ENCODE measurements around the gene TACC2.

Gene TACC2

GRCh38 chr10:122113161-122113944, 124.4 kb downstream of the TACC2 start:
- H3K27ac ChIP-seq (ENCODE audit: low read depth, low read length, poor library complexity, severe bottlenecking): no peak overlapping the region
- no peak overlapping the region for H2AFZ ChIP-seq (ENCODE audit: low read length)
- H3K4me2 ChIP-seq (ENCODE audit: low read length): no peak overlapping the region

GRCh38 chr10:122113945-122114747, 125.2 kb downstream of the TACC2 start:
- no peak overlapping the region for H2AFZ ChIP-seq (ENCODE audit: low read length)
- no peak overlapping the region for H3K4me3 ChIP-seq (ENCODE audit: low read depth, low read length, poor library complexity, severe bottlenecking)
- no peak overlapping the region for H3K27ac ChIP-seq (ENCODE audit: low read depth, low read length, poor library complexity, severe bottlenecking)

More at GRCh38 chr10:122113161-122113944, 124.4 kb downstream of the TACC2 start:
- Histone ChIP-seq H4K20me1 (ENCODE audit: insufficient read depth, low read length) (no peaks in the 10 kb centered on the region), H3K4me1 (ENCODE audit: insufficient read depth, low read length, severe bottlenecking) (no peaks in the 10 kb centered on the region), H3K36me3 (ENCODE audit: insufficient read depth, low read length) (no peaks in the 10 kb centered on the region), H3K9me2 (ENCODE audit: low read depth, low read length) (no peaks in the 10 kb centered on the region), H3K4me3 (ENCODE audit: low read depth, low read length, poor library complexity, severe bottlenecking) (no peak overlapping the region), H3K9me3 (ENCODE audit: low read length) (no peaks in the 10 kb centered on the region), H3K9ac (ENCODE audit: low read length) (no peak overlapping the region), H3F3A (ENCODE audit: insufficient read depth, low read length) (no peaks in the 10 kb centered on the region), H3K27me3 (ENCODE audit: insufficient read depth, low read length) (no peaks in the 10 kb centered on the region; the same call in 1 of the 2 replicates), H3K79me2 (ENCODE audit: insufficient read depth, low read length) (no peaks in the 10 kb centered on the region)
- TF ChIP-seq EZH2 (IDR thresholded peaks at IDR 0.05; ENCODE audit: borderline replicate concordance, low read length) (no peak), CTCF (IDR thresholded peaks at IDR 0.05; ENCODE audit: low read length) (no peak)

DNA sequence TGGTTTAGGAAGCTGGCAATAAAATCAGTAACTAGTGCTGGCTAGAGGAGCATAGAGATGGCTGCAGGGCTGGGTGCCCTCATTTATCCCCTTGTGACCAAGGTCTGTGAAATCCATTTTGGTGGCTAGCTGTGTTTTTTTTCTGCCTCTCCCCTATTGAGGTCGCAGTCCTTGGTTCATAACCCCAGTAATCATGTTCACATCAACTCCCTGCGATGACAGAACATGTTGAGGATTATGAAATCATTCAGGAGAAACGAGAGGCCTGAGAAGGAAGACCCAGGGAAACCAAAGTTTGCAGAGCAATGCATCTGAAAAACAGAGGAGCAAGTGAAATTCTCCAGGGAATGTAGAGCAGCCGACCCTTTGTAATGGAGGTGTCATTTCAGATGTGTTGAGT, 126.9 kb downstream of the TACC2 start:
- Histone ChIP-seq H3K9me3 (ENCODE audit: low read length) (no peaks in the 10 kb centered on the region), H3K27ac (ENCODE audit: low read depth, low read length, poor library complexity, severe bottlenecking) (no peak overlapping the region), H3K4me1 (ENCODE audit: insufficient read depth, low read length, severe bottlenecking) (no peaks in the 10 kb centered on the region), H3K79me2 (ENCODE audit: insufficient read depth, low read length) (no peaks in the 10 kb centered on the region), H3K27me3 (ENCODE audit: insufficient read depth, low read length) (no peaks in the 10 kb centered on the region; the same call in 1 of the 2 replicates), H3K9ac (ENCODE audit: low read length) (no peak overlapping the region), H3K4me2 (ENCODE audit: low read length) (no peak overlapping the region), H2AFZ (ENCODE audit: low read length) (no peak overlapping the region), H3K36me3 (ENCODE audit: insufficient read depth, low read length) (no peaks in the 10 kb centered on the region), H4K20me1 (ENCODE audit: insufficient read depth, low read length) (no peaks in the 10 kb centered on the region), H3F3A (ENCODE audit: insufficient read depth, low read length) (no peaks in the 10 kb centered on the region), H3K9me2 (ENCODE audit: low read depth, low read length) (no peaks in the 10 kb centered on the region), H3K4me3 (ENCODE audit: low read depth, low read length, poor library complexity, severe bottlenecking) (no peak overlapping the region)
- TF ChIP-seq CTCF (IDR thresholded peaks at IDR 0.05; ENCODE audit: low read length): no peak

More at GRCh38 chr10:122113945-122114747, 125.2 kb downstream of the TACC2 start:
- TF ChIP-seq EZH2 (IDR thresholded peaks at IDR 0.05; ENCODE audit: borderline replicate concordance, low read length) (no peak), CTCF (IDR thresholded peaks at IDR 0.05; ENCODE audit: low read length) (no peak)
- Histone ChIP-seq H3K9me2 (ENCODE audit: low read depth, low read length) (no peaks in the 10 kb centered on the region), H3K27me3 (ENCODE audit: insufficient read depth, low read length) (no peaks in the 10 kb centered on the region; the same call in 1 of the 2 replicates), H3K79me2 (ENCODE audit: insufficient read depth, low read length) (no peaks in the 10 kb centered on the region), H3K4me1 (ENCODE audit: insufficient read depth, low read length, severe bottlenecking) (no peaks in the 10 kb centered on the region), H3F3A (ENCODE audit: insufficient read depth, low read length) (no peaks in the 10 kb centered on the region), H3K36me3 (ENCODE audit: insufficient read depth, low read length) (no peaks in the 10 kb centered on the region), H3K4me2 (ENCODE audit: low read length) (no peak overlapping the region), H4K20me1 (ENCODE audit: insufficient read depth, low read length) (no peaks in the 10 kb centered on the region), H3K9ac (ENCODE audit: low read length) (no peak overlapping the region), H3K9me3 (ENCODE audit: low read length) (no peaks in the 10 kb centered on the region)
